Neuronal stem cell (in vitro differentiated cells): ENCODE measurements around the gene CHID1.

Experiments
- DNase-seq: peaks from one replicate; pipeline ENCODE4 v3.0.0-alpha.2; 2013; ENCODE audit warnings: low spot score
- H2AFZ ChIP-seq: one replicate; pipeline ENCODE4 v1.6.1; 2013; ENCODE audit warnings: mild to moderate bottlenecking, low read length, inconsistent platforms
- H2AK5ac ChIP-seq: 2 replicates; pipeline ENCODE4 v1.6.1; 2013; ENCODE audit warnings: low read depth, mild to moderate bottlenecking, inconsistent platforms, low read length, moderate library complexity, mixed read lengths
- H2BK120ac ChIP-seq: 2 replicates; pipeline ENCODE4 v1.6.1; 2013; ENCODE audit warnings: low read depth, mild to moderate bottlenecking, inconsistent platforms, low read length, moderate library complexity, mixed read lengths
- H2BK12ac ChIP-seq: one replicate; pipeline ENCODE4 v1.6.1; 2013; ENCODE audit warnings: low read length, inconsistent platforms
- H2BK15ac ChIP-seq: 2 replicates; pipeline ENCODE4 v1.6.1; 2013; ENCODE audit warnings: mild to moderate bottlenecking, low read length, inconsistent platforms, mixed read lengths
- H2BK5ac ChIP-seq: one replicate; pipeline ENCODE4 v1.6.1; 2013; ENCODE audit warnings: inconsistent platforms, mild to moderate bottlenecking, low read length, moderate library complexity
- H3K14ac ChIP-seq: one replicate; pipeline ENCODE4 v1.6.1; 2013; ENCODE audit warnings: low read length, inconsistent platforms
- H3K18ac ChIP-seq: 2 replicates; pipeline ENCODE4 v1.6.1; 2013; ENCODE audit warnings: low read length, inconsistent platforms
- H3K23ac ChIP-seq: 2 replicates; pipeline ENCODE4 v1.6.1; 2013; ENCODE audit warnings: low read depth, mild to moderate bottlenecking, mixed read lengths, low read length, inconsistent platforms; ENCODE audit not compliant: poor library complexity
- H3K27ac ChIP-seq: replicated peaks from 3 replicates; pipeline ENCODE4 v1.5.1; 2013; ENCODE audit warnings: low read length, inconsistent platforms
- H3K27me3 ChIP-seq, 3 experiments: 2 replicates each; pipeline ENCODE4 v1.6.1; 2013; ENCODE audit warnings: low read length in 3 of 3, mild to moderate bottlenecking in 2 of 3, inconsistent platforms in 1 of 3, low read depth in 1 of 3, mixed read lengths in 1 of 3, moderate library complexity in 1 of 3; ENCODE audit not compliant: control insufficient read depth in 3 of 3, insufficient read depth in 3 of 3
- H3K36me3 ChIP-seq, 2 donors: replicated peaks in 1 of 2; 2 replicates each; pipeline ENCODE4 v1.6.1; 2013; ENCODE audit warnings: low read length in 2 of 2; ENCODE audit not compliant: control insufficient read depth in 2 of 2, insufficient read depth in 2 of 2
- H3K4ac ChIP-seq: 2 replicates; pipeline ENCODE4 v1.6.1; 2013; ENCODE audit warnings: inconsistent platforms, mild to moderate bottlenecking, low read length, moderate library complexity
- H3K4me1 ChIP-seq, 2 donors: 1 replicate in 1 of 2; 2 replicates in 1 of 2; pipeline ENCODE4 v1.6.1; 2013; ENCODE audit warnings: low read length in 2 of 2, low read depth in 1 of 2; ENCODE audit not compliant: control insufficient read depth in 2 of 2, insufficient read depth in 1 of 2
- H3K4me2 ChIP-seq: one replicate; pipeline ENCODE4 v1.6.1; 2013; ENCODE audit warnings: mild to moderate bottlenecking, low read length, inconsistent platforms; ENCODE audit not compliant: insufficient read depth, poor library complexity, severe bottlenecking
- H3K4me3 ChIP-seq, 2 donors: 2 replicates each; pipeline ENCODE4 v1.5.1; 2013; ENCODE audit warnings: low read length in 2 of 2, mild to moderate bottlenecking in 2 of 2, inconsistent platforms in 1 of 2, moderate library complexity in 1 of 2
- H3K79me1 ChIP-seq: one replicate; pipeline ENCODE4 v1.6.1; 2013; ENCODE audit warnings: low read depth, mild to moderate bottlenecking, inconsistent platforms, low read length, moderate library complexity
- H3K9ac ChIP-seq: one replicate; pipeline ENCODE4 v1.6.1; 2013; ENCODE audit warnings: mild to moderate bottlenecking, low read depth, low read length, inconsistent platforms; ENCODE audit not compliant: poor library complexity
- H3K9me3 ChIP-seq, 2 donors: replicated peaks in 1 of 2; 2 replicates each; pipeline versions ENCODE3 to v1.6.1; 2013; ENCODE audit warnings: low read length in 2 of 2, mild to moderate bottlenecking in 2 of 2, inconsistent platforms in 1 of 2, low read depth in 1 of 2, mixed read lengths in 1 of 2, moderate library complexity in 1 of 2; ENCODE audit not compliant: control insufficient read depth in 2 of 2, insufficient read depth in 1 of 2
- H4K8ac ChIP-seq: one replicate; pipeline ENCODE4 v1.6.1; 2013; ENCODE audit warnings: low read depth, mild to moderate bottlenecking, inconsistent platforms, low read length, moderate library complexity
- H4K91ac ChIP-seq: one replicate; pipeline ENCODE4 v1.6.1; 2013; ENCODE audit warnings: low read length, low read depth, mild to moderate bottlenecking, inconsistent platforms; ENCODE audit not compliant: poor library complexity
- WGBS, 2 donors: extraction: QIAGEN DNeasy Blood & Tissue Kit; methylation state at CpG; one replicate each; pipeline ENCODE4 v1.1.7; 2013; ENCODE audit warnings: missing lambda C conversion rate in 2 of 2, mixed read lengths in 1 of 2; ENCODE audit not compliant: insufficient read length in 2 of 2, insufficient replicate concordance in 1 of 2; ENCODE audit errors: extremely low coverage in 2 of 2; 5-methylcytosine and 5-hydroxymethylcytosine counted together

Gene CHID1

DNA sequence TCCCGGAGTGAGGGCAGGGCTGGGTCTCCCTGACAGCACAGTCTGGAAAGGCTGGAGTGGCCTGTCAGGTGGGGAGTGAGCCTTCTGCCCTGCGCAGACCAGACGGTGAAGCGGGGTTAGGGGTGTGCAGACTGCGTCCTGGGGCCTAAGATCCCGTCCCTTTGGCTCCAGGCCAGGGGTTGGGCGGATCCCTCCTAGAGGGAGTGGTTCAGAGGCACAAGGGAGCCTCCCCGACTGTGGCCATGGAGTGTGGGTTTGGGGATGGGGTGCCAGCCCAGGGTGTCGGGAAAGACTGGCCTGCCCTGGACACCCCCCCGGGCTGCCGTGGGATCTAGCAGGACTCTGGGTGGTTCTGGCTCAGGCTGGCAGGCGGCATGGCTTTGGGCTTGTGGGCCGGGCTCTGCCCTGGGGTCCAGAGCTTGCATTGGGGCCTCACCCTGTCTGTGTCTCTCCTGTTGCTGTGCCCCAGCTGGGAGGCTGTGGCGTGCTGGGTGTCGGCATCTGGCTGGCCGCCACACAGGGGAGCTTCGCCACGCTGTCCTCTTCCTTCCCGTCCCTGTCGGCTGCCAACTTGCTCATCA is 48.4 kb downstream of the CHID1 start:
- Histone ChIP-seq H2BK15ac (peak overlapping the region; percentile 6), H3K4ac (no peak overlapping the region), H4K8ac (no peak overlapping the region), H3K4me2 (no peak overlapping the region), H3K79me1 (peaks cover 12% of the 10 kb centered on the region), H4K91ac (no peak overlapping the region), H3K9ac (peak overlapping the region; percentile 38), H2AK5ac (peak overlapping the region; percentile 81), H3K9me3 (no peaks in the 10 kb centered on the region), H3K23ac (peak overlapping the region; percentile 67), H2AFZ (no peak overlapping the region), H3K14ac (peak overlapping the region; percentile 90), H3K4me1 (peaks cover 7 to 15% of the 10 kb centered on the region in 2 donors), H2BK120ac (no peak overlapping the region), H2BK12ac (no peak overlapping the region), H2BK5ac (no peak overlapping the region), H3K4me3 (peak overlapping the region in 1 of 2 donors; percentile 38), H3K27ac (no peak overlapping the region), H3K27me3 (no peaks in the 10 kb centered on the region), H3K36me3 (peaks cover 0 to 33% of the 10 kb centered on the region in 2 donors), H3K18ac (peak overlapping the region; percentile 85)
- WGBS, 2 donors = no CpG with 5 or more reads among the region's 20 CpGs
- DNase-seq = no peak

DNA sequence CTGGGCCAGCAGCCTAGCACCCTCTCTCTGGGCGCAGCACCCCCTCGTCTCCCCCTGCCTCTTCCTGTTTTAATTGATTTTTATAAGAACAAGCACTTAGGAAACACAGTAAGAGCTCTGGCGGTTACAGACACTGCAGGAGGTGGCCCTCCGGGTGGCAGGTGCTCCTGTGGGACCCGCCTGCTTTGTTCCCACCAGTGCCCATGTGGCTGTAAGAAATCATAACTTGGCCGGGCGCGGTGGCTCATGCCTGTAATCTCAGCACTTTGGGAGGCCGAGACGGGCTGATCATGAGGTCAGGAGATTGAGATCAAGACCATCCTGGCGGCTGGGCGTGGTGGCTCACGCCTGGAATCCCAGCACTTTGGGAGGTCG is 49.5 kb downstream of the CHID1 start:
- peaks cover 0 to 29% of the 10 kb centered on the region in 2 donors for H3K36me3 ChIP-seq
- no peak overlapping the region for H3K18ac ChIP-seq
- H2BK120ac ChIP-seq = no peak overlapping the region
- DNase-seq = no peak
- H2AK5ac ChIP-seq = no peak overlapping the region
- no peak overlapping the region for H3K4me3 ChIP-seq
- no peak overlapping the region for H3K4me2 ChIP-seq
- no peak overlapping the region for H2AFZ ChIP-seq
- no peak overlapping the region for H4K8ac ChIP-seq
- no peak overlapping the region for H2BK15ac ChIP-seq
- H3K79me1 ChIP-seq = peaks cover 16% of the 10 kb centered on the region
- H3K27ac ChIP-seq = no peak overlapping the region
- no peak overlapping the region for H2BK12ac ChIP-seq
- H3K4ac ChIP-seq = no peak overlapping the region
- H2BK5ac ChIP-seq = no peak overlapping the region
- H3K9me3 ChIP-seq = no peaks in the 10 kb centered on the region
- H3K14ac ChIP-seq = no peak overlapping the region
- H3K9ac ChIP-seq = no peak overlapping the region
- no peaks in the 10 kb centered on the region for H3K27me3 ChIP-seq
- no peak overlapping the region for H4K91ac ChIP-seq
- H3K23ac ChIP-seq = no peak overlapping the region
- H3K4me1 ChIP-seq = peaks cover 7 to 21% of the 10 kb centered on the region in 2 donors
- no CpG with 5 or more reads among the region's 14 CpGs for WGBS, 2 donors

DNA sequence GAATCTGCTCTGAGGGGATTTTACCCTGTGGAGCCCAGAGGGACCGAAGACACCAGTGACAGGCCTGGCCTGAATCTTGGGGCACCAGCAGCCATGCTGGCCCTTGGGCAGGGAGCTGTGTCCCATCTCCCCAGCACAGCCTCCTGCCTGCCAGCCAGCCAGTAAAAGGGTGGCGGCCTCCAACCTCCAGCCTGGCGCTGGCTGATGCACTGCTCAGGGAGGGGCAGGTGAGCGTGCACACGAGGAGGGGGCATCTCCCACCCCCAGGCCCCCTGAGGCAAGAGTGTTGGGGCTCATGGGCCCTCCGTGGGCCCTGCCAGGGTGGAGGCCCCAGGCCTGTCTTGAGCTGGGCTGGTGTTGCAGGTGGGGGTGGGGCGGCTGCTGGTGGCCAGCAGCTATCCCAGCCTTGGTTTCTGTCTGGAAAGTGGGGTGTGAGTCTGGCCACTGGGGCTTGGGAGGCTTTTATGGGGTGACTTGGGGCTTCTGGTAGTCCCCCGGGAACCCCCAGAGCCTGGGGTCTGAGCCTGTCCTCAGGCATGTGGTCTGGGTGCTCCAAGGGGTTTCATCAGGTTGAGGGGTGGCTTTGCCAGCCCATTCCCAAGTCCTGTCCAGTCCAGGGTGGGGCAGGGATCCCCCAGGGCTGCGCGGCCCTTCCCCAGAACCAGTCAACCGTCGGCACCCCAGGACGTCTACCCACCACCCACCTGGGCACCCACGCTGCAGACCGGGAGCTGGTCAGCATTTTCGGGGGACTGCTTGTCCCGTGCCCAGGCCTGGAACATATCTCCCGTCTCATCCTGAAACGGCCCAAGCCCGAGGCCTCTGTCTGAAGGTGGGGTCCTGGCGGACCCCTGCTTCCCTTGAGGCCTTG is 50.1 kb downstream of the CHID1 start:
- Histone ChIP-seq H3K4me2 (no peak overlapping the region), H3K4me1 (peaks cover 8 to 24% of the 10 kb centered on the region in 2 donors), H3K18ac (peak overlapping the region; percentile 57), H3K27me3 (no peaks in the 10 kb centered on the region), H2BK120ac (no peak overlapping the region), H2BK12ac (no peak overlapping the region), H2BK5ac (no peak overlapping the region), H3K27ac (no peak overlapping the region), H3K4me3 (no peak overlapping the region), H3K36me3 (peaks cover 0 to 24% of the 10 kb centered on the region in 2 donors), H3K4ac (no peak overlapping the region), H4K8ac (no peak overlapping the region), H4K91ac (no peak overlapping the region), H3K79me1 (peaks cover 18% of the 10 kb centered on the region), H3K9ac (peak overlapping the region; percentile 70), H3K23ac (no peak overlapping the region), H2AK5ac (peak overlapping the region; percentile 74), H2AFZ (no peak overlapping the region), H3K14ac (peak overlapping the region; percentile 17), H3K9me3 (no peaks in the 10 kb centered on the region), H2BK15ac (no peak overlapping the region)
- DNase-seq = no peak
- no CpG with 5 or more reads among the region's 21 CpGs for WGBS, 2 donors

DNA sequence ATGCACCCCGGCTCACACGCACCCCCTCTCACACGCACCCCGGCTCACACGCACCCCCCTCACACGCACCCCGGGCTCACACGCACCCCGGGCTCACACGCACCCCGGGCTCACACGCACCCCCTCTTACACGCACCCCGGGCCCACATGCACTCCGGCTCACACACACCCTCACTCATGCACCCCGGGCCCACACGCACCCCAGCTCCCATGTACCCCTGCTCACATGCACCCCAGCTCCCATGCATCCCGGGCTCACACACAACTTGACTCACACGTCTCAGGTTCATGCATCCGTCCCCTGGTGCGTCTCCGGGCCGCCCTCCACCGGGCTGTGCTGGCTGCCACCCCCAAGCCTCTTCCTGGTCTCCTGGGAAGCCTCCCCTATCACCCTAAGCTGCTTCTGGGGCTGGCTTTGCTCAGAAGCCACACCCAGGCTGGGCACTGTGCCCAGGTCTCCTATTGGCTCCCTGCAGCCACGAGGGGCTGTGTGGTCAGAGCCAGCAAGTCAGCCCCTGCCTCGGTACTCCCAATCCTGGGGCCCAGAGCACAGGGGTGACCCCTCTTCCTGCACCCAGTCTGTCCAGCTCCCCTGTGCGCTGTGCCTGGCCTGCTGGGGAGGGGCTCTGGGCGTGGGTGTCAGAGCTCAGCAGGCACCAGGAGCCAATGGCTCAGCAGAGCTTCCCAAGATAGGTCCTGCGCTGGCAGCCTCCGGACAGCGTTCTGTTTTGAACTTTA is 51.0 kb downstream of the CHID1 start:
- H3K18ac ChIP-seq = peak overlapping the region; percentile 76
- no peak overlapping the region for H3K4ac ChIP-seq
- H3K14ac ChIP-seq = peak overlapping the region; percentile 94
- H2BK120ac ChIP-seq = no peak overlapping the region
- H4K91ac ChIP-seq = no peak overlapping the region
- no peaks in the 10 kb centered on the region for H3K27me3 ChIP-seq
- DNase-seq = no peak
- peak overlapping the region; percentile 92 for H4K8ac ChIP-seq
- H2BK5ac ChIP-seq = no peak overlapping the region
- peaks cover 0 to 17% of the 10 kb centered on the region in 2 donors for H3K36me3 ChIP-seq
- WGBS, 2 donors = no CpG with 5 or more reads among the region's 31 CpGs
- H3K4me3 ChIP-seq = peak overlapping the region in 1 of 2 donors; percentile 9
- H3K79me1 ChIP-seq = peaks cover 18% of the 10 kb centered on the region
- no peak overlapping the region for H2BK12ac ChIP-seq
- no peak overlapping the region for H2BK15ac ChIP-seq
- H3K4me1 ChIP-seq = peaks cover 18 to 33% of the 10 kb centered on the region in 2 donors
- H3K27ac ChIP-seq = no peak overlapping the region
- H3K9ac ChIP-seq = peak overlapping the region; percentile 81
- no peak overlapping the region for H2AFZ ChIP-seq
- H3K23ac ChIP-seq = peak overlapping the region; percentile 89
- H2AK5ac ChIP-seq = peak overlapping the region; percentile 46
- no peaks in the 10 kb centered on the region for H3K9me3 ChIP-seq
- H3K4me2 ChIP-seq = no peak overlapping the region
